ENCODE results near the gene PNPLA7.

The PNPLA7 gene

GRCh38 chr9:137494104-137494544, 56.1 kb downstream of the PNPLA7 start:
- no peak for DNase-seq (ENCODE audit: low read depth in 2 of 2)

- no peak for DNase-seq (ENCODE audit: low read depth in 2 of 2)
Observed at GRCh38 chr9:137493364-137494103, 56.7 kb downstream of the PNPLA7 start.

- no peak for DNase-seq (ENCODE audit: low read depth in 2 of 2)
Observed at GRCh38 chr9:137492464-137493363, 57.5 kb downstream of the PNPLA7 start.

- DNase-seq (ENCODE audit: low read depth in 2 of 2), result no peak
Observed at GRCh38 chr9:137491735-137492432, 58.3 kb downstream of the PNPLA7 start.

GRCh38 chr9:137490532-137491186, 59.5 kb downstream of the PNPLA7 start:
- no peak for DNase-seq (ENCODE audit: low read depth in 2 of 2)

GRCh38 chr9:137488906-137489305, 61.3 kb downstream of the PNPLA7 start:
- no peak for DNase-seq (ENCODE audit: low read depth in 2 of 2)

- no peak for DNase-seq (ENCODE audit: low read depth in 2 of 2)
Observed at GRCh38 chr9:137488327-137488653, 61.9 kb downstream of the PNPLA7 start.

- no peak for DNase-seq (ENCODE audit: low read depth in 2 of 2)
Observed at GRCh38 chr9:137487454-137488326, 62.5 kb downstream of the PNPLA7 start.

- DNase-seq (ENCODE audit: low read depth in 2 of 2), result no peak
Observed at GRCh38 chr9:137486545-137487453, 63.4 kb downstream of the PNPLA7 start.

- DNase-seq (ENCODE audit: low read depth in 2 of 2), result no peak
Observed at GRCh38 chr9:137486141-137486490, 64.1 kb downstream of the PNPLA7 start.

- no peak for DNase-seq (ENCODE audit: low read depth in 2 of 2)
Observed at GRCh38 chr9:137485343-137486140, 64.7 kb downstream of the PNPLA7 start.

- DNase-seq (ENCODE audit: low read depth in 2 of 2), result no peak
Observed at GRCh38 chr9:137484551-137485315, 65.5 kb downstream of the PNPLA7 start.

- no peak for DNase-seq (ENCODE audit: low read depth in 2 of 2)
Observed at GRCh38 chr9:137482094-137482781, 68.0 kb downstream of the PNPLA7 start.

GRCh38 chr9:137480686-137481683, 69.2 kb downstream of the PNPLA7 start:
- no peak for DNase-seq (ENCODE audit: low read depth in 2 of 2)

- DNase-seq (ENCODE audit: low read depth in 2 of 2), result no peak
Observed at GRCh38 chr9:137479892-137480685, 70.1 kb downstream of the PNPLA7 start.

Measured in stimulated activated CD8-positive, alpha-beta memory T cell treated with anti-CD3 and anti-CD28 coated beads, Interleukin-15, amount 100 ng/mL, for 4 hours (primary cell).